ENCODE measurements around the gene UGT8. TPM values are rescaled to one million over a fixed set of nuclear protein-coding genes. Genes with fewer than 3 reads are reported as not detected.

The UGT8 gene
- total RNA-seq, 2 donors from 2014 or later = 4.8 to 10.4 TPM

DNA sequence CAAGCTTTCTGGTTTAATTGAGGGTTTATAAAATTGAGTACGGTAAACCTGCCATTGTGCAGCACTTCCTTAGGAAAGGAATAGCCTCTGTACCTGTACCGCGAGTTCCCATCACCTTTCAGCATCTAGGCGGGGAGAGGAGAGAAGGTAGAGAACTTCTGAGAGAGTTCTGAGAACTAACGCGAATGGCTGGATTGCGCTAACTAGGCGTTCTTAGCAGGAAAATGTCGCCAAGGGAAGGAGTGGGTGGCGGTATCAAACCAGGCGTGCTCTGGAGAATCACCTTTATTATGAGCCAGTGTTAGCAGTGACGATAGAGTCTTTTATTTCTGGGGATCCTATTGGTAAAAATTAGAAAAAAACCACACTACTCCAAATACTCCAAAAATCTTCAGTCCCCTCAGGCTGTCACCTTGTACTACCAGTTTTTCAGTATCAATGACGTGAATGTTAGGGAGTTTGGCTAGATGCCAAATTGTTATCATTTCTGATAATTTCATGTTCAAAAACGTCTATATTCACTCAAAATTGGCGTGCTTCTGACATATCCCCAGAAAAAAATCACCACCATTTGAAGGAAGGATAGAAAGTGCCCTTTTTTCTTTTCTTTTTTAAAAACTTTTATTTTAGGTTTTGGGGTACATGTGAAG is 1.4 kb downstream of the UGT8 start:
- peak overlapping the region; percentile 88 for H3K4me3 ChIP-seq (ENCODE audit: low read length)
- Mint-ChIP-seq H3K36me3 (ENCODE audit: low read depth) (peaks cover 10% of the 10 kb centered on the region), H3K9me3 (peaks cover 12% of the 10 kb centered on the region), H3K27me3 (ENCODE audit: insufficient read depth) (peaks cover 27% of the 10 kb centered on the region), H3K4me1 (peaks cover 7% of the 10 kb centered on the region), H3K4me3 (peak overlapping the region; percentile 78), H3K27ac (no peak overlapping the region)
- no peak overlapping the region for H3K9ac ChIP-seq (ENCODE audit: extremely low read depth, low read length, poor library complexity, severe bottlenecking)
- WGBS, 2 experiments (ENCODE audit: insufficient coverage in 1 of 2, insufficient read length in 1 of 2) = 11 to 17% methylated on average over 8 to 14 of the region's 15 CpGs
- TF ChIP-seq, protein P1, sequence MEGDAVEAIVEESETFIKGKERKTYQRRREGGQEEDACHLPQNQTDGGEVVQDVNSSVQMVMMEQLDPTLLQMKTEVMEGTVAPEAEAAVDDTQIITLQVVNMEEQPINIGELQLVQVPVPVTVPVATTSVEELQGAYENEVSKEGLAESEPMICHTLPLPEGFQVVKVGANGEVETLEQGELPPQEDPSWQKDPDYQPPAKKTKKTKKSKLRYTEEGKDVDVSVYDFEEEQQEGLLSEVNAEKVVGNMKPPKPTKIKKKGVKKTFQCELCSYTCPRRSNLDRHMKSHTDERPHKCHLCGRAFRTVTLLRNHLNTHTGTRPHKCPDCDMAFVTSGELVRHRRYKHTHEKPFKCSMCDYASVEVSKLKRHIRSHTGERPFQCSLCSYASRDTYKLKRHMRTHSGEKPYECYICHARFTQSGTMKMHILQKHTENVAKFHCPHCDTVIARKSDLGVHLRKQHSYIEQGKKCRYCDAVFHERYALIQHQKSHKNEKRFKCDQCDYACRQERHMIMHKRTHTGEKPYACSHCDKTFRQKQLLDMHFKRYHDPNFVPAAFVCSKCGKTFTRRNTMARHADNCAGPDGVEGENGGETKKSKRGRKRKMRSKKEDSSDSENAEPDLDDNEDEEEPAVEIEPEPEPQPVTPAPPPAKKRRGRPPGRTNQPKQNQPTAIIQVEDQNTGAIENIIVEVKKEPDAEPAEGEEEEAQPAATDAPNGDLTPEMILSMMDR (conservative IDR thresholded peaks at IDR 0.05) = no peak
- no peaks in the 10 kb centered on the region for H3K36me3 ChIP-seq (ENCODE audit: control insufficient read depth, insufficient read depth, low read length)
- peaks cover 16% of the 10 kb centered on the region for H3K9me3 ChIP-seq (ENCODE audit: control insufficient read depth, low read length)
- no peaks in the 10 kb centered on the region for H3K4me1 ChIP-seq (ENCODE audit: control insufficient read depth, insufficient read depth, low read length)
- peaks cover 26% of the 10 kb centered on the region for H3K27me3 ChIP-seq (ENCODE audit: control insufficient read depth, insufficient read depth, low read length, poor library complexity, severe bottlenecking)
- H3K27ac ChIP-seq (ENCODE audit: low read depth, low read length) = no peak overlapping the region
- no peak for DNase-seq

- H3K36me3 Mint-ChIP-seq (ENCODE audit: low read depth) = peaks cover 3% of the 10 kb centered on the region
- H3K4me1 Mint-ChIP-seq = peaks cover 7% of the 10 kb centered on the region
- 100% methylated on average over 1 of the region's 1 CpG; no CpG with 5 or more reads in 1 of the 2 experiments for WGBS, 2 experiments (ENCODE audit: insufficient coverage in 1 of 2, insufficient read length in 1 of 2)
- H3K9me3 ChIP-seq (ENCODE audit: control insufficient read depth, low read length) = peaks cover 10% of the 10 kb centered on the region
- H3K4me3 ChIP-seq (ENCODE audit: low read length) = no peak overlapping the region
- H3K4me1 ChIP-seq (ENCODE audit: control insufficient read depth, insufficient read depth, low read length) = no peaks in the 10 kb centered on the region
- H3K27me3 Mint-ChIP-seq (ENCODE audit: insufficient read depth) = peaks cover 27% of the 10 kb centered on the region
- H3K27ac ChIP-seq (ENCODE audit: low read depth, low read length) = no peak overlapping the region
- peaks cover 6% of the 10 kb centered on the region for H3K9me3 Mint-ChIP-seq
- no peak overlapping the region for H3K9ac ChIP-seq (ENCODE audit: extremely low read depth, low read length, poor library complexity, severe bottlenecking)
- H3K27me3 ChIP-seq (ENCODE audit: control insufficient read depth, insufficient read depth, low read length, poor library complexity, severe bottlenecking) = peaks cover 26% of the 10 kb centered on the region
- no peak for DNase-seq
- no peak overlapping the region for H3K4me3 Mint-ChIP-seq
- TF ChIP-seq, protein P1 (conservative IDR thresholded peaks at IDR 0.05) = no peak
- no peak overlapping the region for H3K27ac Mint-ChIP-seq
- H3K36me3 ChIP-seq (ENCODE audit: control insufficient read depth, insufficient read depth, low read length) = no peaks in the 10 kb centered on the region
These were observed 2.1 kb downstream of the UGT8 start for GRCh38 chr4:114600672-114601071.

DNA sequence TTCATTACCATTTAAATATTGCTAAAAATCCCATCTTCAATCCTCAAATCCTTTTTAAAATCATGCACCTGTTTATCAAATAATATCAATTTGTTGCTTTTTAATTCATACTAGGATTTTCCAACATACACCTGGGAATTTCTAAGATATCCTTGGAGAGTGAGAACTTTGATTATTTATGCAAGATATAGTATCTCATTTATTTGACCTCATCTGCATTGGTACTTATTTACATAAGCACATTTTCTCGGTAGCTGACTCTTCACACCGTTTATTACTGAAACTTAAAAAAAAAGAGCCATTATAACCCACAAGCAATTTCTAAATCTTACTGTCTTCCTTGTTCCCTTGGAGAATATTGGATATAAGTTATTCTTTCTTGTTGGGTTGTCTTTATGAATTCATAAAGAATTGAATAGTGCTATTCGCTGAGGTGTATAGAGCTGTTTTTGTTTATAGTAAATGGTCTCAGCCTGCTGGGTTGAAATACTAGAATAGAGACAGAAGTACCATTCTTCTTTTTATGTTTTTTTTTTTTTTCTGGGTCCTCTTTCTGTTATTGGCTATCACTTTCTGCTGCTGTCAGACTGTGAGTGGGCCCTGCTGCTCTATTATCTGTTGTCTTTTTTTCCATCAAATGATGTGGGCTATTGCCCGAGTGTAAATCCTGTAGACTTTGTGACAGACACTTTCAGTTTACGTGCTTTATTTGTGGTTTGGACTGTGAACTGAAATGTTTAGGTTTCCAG is 2.9 kb downstream of the UGT8 start:
- Mint-ChIP-seq H3K4me3 (no peak overlapping the region), H3K27ac (no peak overlapping the region), H3K36me3 (ENCODE audit: low read depth) (no peaks in the 10 kb centered on the region), H3K4me1 (peaks cover 7% of the 10 kb centered on the region), H3K27me3 (ENCODE audit: insufficient read depth) (peaks cover 27% of the 10 kb centered on the region), H3K9me3 (no peaks in the 10 kb centered on the region)
- no peak for DNase-seq
- H3K9me3 ChIP-seq (ENCODE audit: control insufficient read depth, low read length) = peaks cover 2% of the 10 kb centered on the region
- H3K4me3 ChIP-seq (ENCODE audit: low read length) = no peak overlapping the region
- H3K9ac ChIP-seq (ENCODE audit: extremely low read depth, low read length, poor library complexity, severe bottlenecking) = no peak overlapping the region
- H3K4me1 ChIP-seq (ENCODE audit: control insufficient read depth, insufficient read depth, low read length) = no peaks in the 10 kb centered on the region
- H3K36me3 ChIP-seq (ENCODE audit: control insufficient read depth, insufficient read depth, low read length) = no peaks in the 10 kb centered on the region
- H3K27ac ChIP-seq (ENCODE audit: low read depth, low read length) = no peak overlapping the region
- WGBS, 2 experiments (ENCODE audit: insufficient coverage in 1 of 2, insufficient read length in 1 of 2) = 60 to 90% methylated on average over 1 to 5 of the region's 5 CpGs
- peaks cover 26% of the 10 kb centered on the region for H3K27me3 ChIP-seq (ENCODE audit: control insufficient read depth, insufficient read depth, low read length, poor library complexity, severe bottlenecking)
- TF ChIP-seq, protein P1 (conservative IDR thresholded peaks at IDR 0.05) = no peak

Measured in endodermal cell (in vitro differentiated cells).